ENCODE measurements around the gene CORIN.

Gene CORIN

DNA sequence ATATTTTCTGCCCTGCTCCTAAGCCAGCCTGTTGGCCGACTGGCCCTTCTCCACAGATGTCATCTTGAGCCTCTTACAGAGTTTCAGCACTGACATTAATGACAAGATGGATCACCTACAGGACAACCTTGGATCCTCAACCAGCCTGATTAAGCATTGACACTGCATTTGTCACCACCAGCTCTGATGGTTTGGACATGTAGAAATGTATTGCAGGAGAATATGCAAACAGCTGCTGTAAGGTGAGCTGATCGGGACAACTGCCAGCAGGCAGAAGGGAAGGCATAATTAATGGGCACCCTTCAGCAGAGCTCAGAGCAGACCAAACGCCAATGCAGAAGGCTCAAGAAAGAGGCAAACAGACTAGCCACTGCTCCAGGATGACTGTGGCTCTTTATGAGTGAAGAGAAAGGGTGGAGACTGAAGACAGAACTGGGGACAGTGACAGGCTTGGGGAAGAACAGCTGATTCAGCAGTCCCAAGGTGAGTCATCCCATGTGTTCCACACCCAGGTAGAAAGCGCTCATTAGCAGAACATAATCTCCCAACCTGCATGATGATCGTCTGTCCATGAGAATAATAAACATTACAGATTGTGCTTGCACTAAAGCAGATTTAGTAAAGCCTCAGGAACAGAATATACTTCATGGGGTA is 6.7 kb downstream of the CORIN start:
- no peak for DNase-seq (ENCODE audit: low read depth, low spot score)

DNA sequence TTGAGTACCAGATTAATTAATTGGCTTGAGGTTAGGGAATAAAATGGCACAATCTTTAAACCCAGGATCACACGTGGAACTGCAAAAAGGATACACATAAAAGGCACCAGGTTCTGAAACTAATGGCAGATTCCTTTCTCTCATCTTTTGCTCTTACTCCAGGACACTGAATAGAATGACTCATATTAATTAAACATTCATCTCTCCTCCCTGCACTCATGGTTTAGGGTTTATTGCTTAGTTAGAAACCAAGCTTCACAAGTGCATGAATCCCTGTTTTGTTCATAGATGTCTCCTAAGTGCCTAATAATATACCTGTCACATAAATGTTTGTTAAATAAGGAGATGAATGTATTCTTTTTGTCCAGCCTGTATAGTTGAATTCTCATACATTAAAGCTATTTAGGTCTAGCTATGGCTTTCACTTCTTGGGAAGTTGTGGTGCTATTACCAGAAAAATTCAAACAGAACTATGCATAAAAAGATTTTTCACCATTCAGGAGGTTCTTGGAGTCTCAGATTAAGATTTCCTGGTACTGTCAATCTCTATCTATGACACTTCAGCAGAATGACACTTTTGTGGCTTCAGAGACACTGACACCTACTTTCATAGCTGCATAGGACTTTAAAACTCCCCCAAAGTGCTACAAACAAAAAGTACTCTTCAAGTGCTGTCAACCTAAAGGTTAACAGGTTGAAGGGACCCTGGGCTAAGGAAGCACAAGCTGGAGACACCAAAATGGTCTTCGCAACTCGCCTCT is 7.4 kb downstream of the CORIN start:
- DNase-seq (ENCODE audit: low read depth, low spot score): no peak

DNA sequence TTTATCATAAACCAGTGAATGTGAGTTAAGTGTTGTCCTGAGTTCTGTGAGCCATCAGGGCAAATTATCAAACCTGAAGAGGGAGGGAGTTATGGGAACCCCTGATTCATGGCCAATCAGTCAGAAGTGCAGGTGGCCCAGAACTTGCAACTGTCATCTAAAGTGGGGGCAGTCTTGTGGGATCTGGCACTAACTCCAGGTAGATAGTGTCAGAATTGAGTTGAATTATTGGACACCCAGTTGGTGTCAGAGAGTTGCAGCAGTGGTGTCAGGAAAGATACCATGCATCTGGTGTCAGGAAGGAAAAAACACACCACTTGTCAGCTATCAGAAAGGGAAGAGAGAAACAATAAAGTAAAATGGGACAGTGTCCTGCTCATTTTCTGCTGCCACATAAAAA is 8.4 kb downstream of the CORIN start:
- DNase-seq (ENCODE audit: low read depth, low spot score): no peak

DNA sequence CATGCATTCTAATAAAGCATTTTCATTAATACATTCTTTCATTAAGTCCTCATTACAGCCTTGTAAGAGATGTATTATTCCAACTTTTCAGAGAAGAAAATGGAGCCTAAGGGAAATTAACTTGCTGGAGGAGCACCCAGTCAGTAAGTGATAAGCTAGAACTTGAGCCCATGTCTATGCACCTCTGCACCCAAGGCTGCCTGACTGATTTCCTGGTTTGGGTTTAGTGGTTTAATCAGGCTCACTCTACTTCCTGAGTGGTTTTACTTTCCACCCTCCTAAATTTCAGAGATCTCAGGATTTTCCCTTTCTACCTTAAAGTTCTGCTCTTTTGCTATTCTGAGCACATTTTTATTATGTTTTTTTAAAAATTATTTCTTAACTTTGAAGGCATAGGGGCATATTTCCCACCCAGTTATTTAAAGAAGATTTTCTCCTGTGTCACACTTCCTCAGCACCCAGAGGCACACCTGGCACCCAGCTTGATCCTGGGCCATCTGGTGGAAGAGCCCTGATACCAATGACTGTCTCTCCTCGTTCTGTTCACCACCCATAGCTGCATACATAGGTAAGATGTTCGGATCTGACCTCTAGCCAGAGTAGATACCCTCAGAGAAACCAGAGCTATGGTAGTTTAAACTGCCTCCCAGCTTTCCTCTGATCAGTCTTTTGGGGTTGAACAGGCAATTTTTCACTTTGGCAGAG is 10.4 kb downstream of the CORIN start:
- no peak for DNase-seq (ENCODE audit: low read depth, low spot score)

DNA sequence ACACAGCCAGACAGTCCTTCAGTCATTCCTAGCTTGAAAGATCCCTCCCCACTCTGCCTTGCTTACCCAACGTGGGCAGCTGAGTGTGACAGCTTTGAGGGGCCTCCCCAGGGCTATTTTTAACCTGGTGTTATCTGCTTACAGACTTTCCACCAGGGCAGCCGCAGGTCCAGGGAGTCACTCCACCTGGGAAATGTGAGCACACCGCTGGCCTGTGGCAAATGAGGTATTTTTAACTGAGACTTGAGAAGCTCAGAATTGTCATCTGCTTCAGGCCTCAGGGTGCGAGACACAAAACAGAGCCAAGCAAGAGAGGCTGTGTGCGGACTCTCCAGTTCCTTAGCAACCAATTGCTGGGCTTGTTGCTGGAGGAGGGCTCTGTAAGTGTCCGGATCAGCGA is 13.0 kb downstream of the CORIN start:
- DNase-seq (ENCODE audit: low read depth, low spot score): peak; percentile 91

DNA sequence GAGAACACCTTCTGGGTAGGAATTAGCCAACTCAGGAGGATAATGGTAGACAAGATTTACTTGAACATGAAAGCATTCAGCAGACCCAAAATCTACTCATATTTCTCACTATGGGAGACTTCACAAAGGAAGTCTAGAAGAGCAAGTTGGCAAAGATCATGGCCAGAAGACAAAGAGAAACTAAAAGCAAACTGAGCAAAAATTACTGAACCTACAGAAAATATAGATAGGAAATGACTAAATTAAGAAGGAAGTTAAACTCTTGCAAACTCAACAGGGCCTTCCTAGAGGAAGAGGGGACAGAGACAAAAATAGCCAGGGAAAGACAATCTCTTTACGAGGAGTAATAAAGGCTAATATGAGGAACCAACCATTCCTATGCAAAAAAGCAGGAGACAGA is 18.7 kb downstream of the CORIN start:
- no peak for DNase-seq (ENCODE audit: low read depth, low spot score)

DNA sequence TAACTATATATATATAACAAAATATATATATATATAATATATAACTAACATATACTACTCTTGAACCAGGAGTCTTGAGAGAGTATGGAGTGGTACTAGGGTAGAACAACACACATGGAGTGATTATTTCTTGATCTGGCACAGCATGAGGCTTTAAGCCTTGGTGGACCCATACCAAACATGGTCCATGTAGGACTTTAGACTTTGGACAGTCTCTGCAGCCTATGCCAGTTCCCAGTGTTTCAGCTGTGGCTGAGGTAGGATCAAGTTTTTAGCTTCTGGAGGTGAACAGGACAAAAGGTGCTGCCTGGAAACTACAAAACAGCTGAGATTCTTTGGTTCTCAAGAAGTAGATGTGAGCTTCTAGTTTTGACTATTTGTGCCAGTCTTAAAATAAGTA is 20.6 kb downstream of the CORIN start:
- DNase-seq (ENCODE audit: low read depth, low spot score): no peak

DNA sequence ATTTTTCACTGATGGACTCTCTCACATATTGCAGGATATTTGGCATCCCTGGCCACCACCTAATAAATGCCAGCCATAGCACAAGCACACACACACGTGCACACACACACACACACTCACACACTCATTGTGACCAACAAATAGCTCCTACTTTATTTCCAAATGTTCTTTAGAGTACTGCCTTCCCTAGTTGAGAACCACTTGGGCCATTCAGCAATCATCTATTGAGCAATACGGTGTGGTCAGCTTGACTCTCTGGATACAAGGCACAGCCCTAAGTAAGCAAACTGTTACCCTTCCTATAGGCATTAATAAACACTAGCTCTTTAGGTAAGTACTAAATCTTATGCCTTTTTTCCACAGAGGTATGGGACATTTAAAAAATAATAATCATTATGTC is 21.1 kb downstream of the CORIN start:
- DNase-seq (ENCODE audit: low read depth, low spot score): no peak

DNA sequence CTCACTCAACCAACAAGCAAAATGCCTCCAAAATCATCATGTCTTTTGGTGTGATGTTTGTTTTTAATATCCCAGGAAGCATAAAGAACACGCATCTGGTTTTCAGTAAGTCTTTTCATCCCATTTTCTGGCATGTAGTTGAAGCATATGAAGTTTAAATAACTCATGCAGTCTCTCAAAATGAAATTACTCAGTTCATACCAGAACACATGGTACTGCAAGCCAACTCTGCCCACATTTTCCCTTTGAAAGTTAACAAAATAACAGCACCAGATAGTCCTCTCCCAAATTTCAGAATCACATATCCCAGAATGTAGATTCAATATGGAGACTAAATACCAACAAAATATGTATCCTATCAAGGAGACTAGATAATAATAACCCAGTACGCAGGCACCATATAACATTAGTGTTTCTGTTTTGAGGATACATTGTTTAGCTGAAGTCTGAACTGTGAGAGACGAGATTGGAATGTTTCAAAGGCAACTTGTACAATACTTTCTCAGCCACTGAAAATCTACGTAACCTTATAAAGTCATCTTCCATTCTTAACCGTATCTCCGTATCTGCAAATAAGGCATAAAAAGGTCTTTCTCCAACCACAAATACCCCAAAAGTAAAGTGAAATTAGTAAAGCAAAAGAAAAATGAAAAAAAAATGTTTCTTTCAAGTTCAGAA is 23.1 kb downstream of the CORIN start:
- DNase-seq (ENCODE audit: low read depth, low spot score): no peak

DNA sequence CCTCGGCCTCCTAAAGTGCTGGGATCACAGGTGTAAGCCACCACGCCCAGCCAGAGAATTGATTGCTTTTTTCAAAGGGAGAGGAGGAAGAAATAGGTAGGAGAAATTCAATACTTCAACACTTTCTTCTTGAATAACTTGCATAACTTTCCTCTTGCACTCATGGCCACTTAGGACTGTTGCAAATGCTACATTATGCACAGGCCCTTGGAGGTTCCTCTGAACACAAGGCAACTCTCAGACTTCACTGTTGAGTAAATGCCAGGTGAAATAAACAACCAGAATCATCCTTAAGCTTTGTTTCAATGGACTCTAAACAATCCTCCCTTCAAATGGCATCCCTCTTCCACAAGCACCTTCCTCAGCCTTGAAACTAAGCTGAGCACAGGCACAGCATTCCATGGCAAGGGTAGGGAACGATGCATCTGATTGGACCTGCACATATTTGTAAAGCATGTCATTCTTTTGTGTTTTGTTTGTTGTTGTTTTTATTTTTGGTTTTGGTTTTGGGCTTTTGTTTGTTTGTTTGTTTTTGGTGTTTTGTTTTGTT is 28.1 kb downstream of the CORIN start:
- no peak for DNase-seq (ENCODE audit: low read depth, low spot score)

DNA sequence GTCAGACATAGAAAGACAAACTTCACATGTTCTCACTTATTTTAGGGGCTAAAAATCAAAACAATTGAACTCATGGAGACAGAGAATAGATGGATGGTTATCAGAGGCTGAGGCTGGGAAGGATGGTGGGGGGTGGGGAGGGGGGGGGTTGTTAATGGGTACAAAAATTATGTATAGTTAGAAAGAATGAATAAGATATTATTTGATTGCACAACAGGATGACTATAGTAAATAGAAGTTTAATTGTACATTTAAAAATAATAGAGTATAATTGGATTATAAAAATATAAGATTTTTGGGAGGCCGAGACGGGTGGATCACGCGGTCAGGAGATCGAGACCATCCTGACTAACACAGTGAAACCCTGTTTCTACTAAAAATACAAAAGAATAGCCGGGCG is 33.3 kb downstream of the CORIN start:
- no peak for DNase-seq (ENCODE audit: low read depth, low spot score)

DNA sequence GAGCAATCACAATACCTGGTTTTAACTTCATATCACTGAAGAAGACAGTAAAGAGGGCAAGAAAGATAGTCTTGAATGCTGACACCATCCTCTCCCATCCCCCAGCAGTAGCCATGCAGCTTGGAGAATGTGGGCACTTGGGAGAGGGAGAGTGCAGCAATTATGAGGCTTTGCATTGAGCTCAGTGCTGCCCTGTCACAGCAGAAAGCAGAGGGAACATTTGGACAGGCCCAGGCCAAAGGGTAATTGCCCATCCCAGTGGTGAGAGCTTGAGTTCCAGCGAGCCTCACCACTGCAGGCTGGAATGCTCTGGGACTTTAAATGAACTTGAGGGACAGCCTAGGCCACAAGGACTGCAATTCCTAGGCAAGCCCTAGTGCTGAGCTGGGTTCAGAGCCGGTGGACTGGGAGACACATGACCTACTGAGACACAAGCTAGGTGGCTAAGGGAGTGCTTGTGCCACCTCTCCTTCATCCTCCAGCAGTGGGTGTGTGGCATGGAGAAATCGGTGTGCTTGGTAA is 36.3 kb downstream of the CORIN start:
- DNase-seq (ENCODE audit: low read depth, low spot score): no peak

DNA sequence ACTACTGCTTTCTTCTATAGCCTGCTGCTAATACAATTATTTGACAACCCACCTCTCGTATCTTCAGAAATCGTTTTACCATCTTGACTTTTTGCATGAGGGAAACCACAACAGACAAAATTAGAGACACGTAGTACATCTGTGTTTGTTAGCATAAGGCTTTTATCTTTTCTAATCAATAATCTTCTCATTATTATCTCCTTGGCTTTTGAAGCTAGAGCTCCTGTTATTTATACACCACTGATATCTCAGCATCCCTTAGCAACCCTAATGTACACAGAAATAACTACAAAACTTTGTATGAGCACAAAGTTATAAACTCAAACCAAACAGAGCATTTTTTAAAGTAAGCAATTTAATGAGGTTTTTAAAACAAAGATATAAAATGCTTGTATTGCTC is 39.7 kb downstream of the CORIN start:
- no peak for DNase-seq (ENCODE audit: low read depth, low spot score)

DNA sequence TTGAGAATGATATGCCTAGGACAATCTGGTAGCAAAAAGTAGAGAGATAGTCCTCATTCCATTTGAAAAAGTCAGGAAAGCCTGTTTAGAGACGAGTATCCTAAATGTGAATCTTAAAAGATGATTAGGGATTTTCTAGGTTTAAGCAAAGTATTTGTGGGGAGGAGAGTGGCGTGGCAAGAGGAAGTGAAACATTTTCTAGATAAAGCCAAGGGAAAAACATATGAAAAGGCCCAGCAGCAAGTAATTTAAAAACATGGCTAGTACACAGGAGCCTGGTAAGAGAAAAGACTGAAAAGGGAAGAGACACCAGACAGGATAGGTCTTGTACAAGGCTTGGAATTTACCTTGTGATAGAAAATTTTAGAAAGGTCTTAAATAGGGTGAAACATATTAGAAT is 45.9 kb downstream of the CORIN start:
- no peak for DNase-seq (ENCODE audit: low read depth, low spot score)

DNA sequence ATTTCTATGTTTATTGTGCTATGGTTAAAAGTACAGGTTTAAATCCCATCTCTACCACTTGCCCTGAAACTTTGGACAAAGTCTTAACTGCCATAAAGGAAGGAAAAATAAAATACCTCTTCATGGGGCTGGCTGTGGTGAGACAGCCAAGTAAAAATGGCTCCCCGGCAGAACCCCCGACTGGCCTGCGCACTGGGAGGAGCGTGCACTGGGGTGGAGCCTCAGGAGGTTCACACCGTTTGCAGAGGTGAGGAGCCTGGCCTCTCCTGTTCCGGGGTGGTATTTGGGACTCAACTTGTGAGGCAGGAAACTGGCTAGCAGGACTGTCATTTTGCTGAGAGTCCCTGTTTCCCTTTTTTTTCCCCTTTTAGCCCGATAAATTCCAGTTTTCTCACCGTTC is 47.8 kb downstream of the CORIN start:
- DNase-seq (ENCODE audit: low read depth, low spot score): no peak

DNA sequence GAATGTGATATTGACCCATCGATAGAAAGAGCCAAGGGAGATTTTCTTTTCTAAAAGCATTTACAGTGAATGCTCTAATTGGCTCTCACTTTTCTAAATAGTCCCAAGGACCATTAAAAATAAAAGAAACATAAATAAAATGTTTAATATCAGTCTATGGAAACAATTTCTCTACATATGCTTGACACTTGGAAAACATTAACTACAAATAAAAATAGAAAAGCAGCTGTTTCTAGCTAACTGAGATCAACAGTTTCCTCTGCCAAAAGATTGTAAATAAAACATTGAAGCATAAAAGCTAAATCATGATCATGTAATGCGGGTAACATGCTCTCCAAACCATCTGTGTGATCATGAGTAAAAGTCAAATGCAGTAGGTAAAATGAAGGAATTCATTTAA is 49.7 kb downstream of the CORIN start:
- no peak for DNase-seq (ENCODE audit: low read depth, low spot score)

DNA sequence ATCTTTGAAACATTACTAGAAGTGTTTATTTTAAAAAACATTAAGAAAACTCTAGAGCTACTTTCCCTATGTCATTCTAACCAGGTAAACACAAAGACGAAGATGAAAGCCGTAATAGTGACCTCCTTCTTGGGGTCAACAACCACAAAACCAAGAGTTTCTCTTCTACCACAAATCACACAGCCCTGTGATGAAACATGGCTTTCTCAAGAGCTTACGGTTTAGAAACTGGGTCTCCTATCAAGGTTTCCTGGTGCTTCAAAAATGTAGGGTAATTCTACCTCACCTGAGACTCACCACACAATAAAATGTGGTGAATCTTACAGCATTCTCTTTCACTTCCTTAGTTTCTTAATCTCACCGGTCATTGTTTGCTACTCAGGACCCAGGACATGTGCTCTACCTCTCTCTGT is 50.9 kb downstream of the CORIN start:
- DNase-seq (ENCODE audit: low read depth, low spot score): no peak

DNA sequence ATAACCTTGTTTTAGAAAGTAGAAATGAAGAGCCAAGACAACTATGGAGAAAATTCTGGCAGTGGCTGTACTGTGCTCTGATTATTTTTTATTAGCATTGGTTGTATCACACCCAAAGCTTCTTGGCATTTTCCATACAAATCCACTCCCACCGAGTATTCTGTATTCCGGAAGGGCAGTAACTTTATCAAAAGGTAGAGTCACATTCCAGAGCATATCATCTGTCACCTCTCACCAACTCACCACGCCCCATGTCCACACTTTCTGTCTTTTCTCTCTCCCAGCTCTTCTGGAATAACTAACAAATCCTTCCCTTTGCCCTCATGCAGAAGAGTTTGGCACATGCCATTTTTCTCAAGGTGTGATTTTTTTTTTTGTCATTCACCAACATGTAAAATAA is 52.7 kb downstream of the CORIN start:
- DNase-seq (ENCODE audit: low read depth, low spot score): no peak

DNA sequence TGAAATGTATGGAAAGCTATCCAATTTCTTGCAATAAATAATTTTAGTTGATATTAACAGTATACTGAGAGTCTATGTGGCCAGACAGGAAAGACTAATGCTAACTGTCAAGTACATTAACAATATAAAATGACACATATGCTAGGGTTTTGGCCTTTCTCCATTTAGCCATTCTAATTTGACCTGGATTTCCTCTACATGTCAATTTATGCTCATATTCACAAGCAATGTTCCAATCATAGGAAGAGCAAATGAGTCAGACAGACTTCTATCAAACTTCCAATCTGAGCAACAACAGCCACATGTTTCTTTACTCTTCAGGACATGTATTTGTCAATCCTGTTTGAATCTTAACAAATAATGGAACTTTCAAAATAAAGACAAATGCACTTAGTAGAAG is 53.6 kb downstream of the CORIN start:
- DNase-seq (ENCODE audit: low read depth, low spot score): no peak

DNA sequence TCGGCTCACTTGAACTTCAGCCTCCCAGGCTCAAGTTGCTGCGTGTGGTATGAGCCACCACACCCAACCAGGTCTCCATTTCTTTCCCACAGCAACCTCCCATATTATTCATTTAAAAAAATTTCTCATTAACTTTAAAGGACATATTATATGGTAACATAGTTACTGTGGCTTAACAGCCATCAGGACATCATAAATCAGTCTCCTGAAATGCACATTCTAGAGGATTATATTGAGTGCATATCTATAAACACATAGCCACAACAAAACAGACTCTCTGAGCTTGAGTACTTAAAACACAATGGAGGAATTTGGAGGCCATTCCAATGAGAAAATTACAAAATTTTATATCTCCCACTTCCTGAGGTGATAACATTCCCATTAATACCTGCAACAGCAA is 61.5 kb downstream of the CORIN start:
- DNase-seq (ENCODE audit: low read depth, low spot score): no peak

DNA sequence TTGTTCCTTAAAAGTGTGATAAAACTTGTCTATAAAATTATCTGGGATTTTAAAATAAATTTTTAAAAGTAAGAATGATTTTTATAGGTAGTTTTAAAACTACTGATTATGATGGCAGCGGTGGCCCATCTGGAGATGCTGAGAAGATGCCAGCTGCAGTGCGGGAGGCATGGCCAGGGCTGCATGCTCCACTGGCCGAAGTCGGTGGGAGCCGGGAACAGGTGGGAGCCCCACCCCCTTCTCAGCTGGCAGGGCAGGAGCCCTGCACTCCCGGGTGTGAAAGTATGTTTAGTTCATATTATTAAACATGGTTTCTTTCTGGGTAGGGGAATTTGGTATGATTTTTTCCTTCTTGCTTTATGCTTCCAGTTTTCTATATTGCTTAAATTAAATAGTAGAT is 63.8 kb downstream of the CORIN start:
- no peak for DNase-seq (ENCODE audit: low read depth, low spot score)

DNA sequence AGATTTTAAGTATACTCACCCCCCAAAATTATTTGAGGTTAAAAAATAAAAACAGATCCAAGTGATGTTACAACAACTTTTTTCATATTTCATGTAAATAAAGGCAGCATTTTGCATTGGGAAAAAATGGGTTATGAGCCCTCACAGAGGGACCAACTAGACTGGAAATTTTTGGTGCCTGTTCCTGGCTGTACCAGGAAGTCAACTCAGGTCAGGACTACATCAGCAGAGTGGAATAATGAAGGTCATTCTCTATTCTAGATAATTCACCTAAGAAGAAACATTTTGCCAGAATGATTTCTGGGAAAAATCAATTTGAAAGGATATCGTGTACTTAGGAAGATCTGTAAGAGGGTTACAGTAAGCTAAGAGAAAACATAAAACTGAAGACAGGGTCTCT is 66.8 kb downstream of the CORIN start:
- no peak for DNase-seq (ENCODE audit: low read depth, low spot score)

All from ELF-1 (cell line).